Measurements from ENCODE around the gene CALN1. TPM values are rescaled to one million over a fixed set of nuclear protein-coding genes. Genes with fewer than 3 reads are reported as not detected.

CALN1 gene
- total and polyA plus RNA-seq, 2 of the 8 experiments (the other 6 are each of a cell fraction or from before 2014, with no cell fraction given), result 6.4 to 15.2 TPM

DNA sequence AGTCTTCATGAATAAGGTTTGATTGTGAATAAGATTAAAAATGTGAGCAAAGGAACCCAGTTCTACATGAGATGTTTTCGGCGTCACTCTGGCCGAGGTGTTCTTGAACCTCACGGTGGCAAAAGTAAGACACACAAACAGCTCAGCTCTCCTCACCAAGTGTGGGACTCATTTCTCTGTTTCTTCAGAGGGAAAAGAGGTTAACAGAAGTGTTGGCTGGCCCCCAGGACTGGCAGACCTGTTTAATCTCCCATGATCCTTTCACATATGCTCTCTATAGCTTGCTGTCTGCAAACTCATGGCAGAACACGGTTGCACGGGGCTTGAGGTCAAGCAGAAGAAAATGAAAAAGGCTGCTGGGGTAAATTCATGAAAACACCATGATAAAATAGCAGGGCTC lies 394.4 kb downstream of the CALN1 start (continued):
- TF ChIP-seq MAFK (IDR thresholded peaks at IDR 0.05; ENCODE audit: low read depth, low read length), result no peak

Measured in H1 (cell line).